H9 (cell line): ENCODE measurements around the gene RAI2. TPM values are rescaled to one million over a fixed set of nuclear protein-coding genes. Genes with fewer than 3 reads are reported as not detected.

ENCODE experiments used
- DNase-seq: peaks from one replicate; pipeline ENCODE4 v3.0.0-alpha.2; 2017
- H2AFZ ChIP-seq: one replicate; pipeline ENCODE4 v1.6.1; 2013; ENCODE audit warnings: mild to moderate bottlenecking, low read length, control low read depth, moderate library complexity
- H2AK5ac ChIP-seq: 2 replicates; pipeline ENCODE4 v1.6.1; 2013; ENCODE audit warnings: low read length, control low read depth, mixed read lengths; ENCODE audit not compliant: insufficient read length
- H2BK120ac ChIP-seq: one replicate; pipeline ENCODE4 v1.6.1; 2013; ENCODE audit warnings: low read depth, mild to moderate bottlenecking, low read length, control low read depth, inconsistent platforms; ENCODE audit not compliant: poor library complexity, severe bottlenecking
- H2BK12ac ChIP-seq: 2 replicates; pipeline ENCODE4 v1.6.1; 2013; ENCODE audit warnings: low read length, control low read depth, mixed read lengths, low read depth; ENCODE audit not compliant: insufficient read length
- H2BK15ac ChIP-seq: 2 replicates; pipeline ENCODE4 v1.6.1; 2013; ENCODE audit warnings: low read depth, low read length, control low read depth
- H2BK20ac ChIP-seq: one replicate; pipeline ENCODE4 v1.6.1; 2013; ENCODE audit warnings: low read depth, mild to moderate bottlenecking, low read length, control low read depth, inconsistent platforms; ENCODE audit not compliant: poor library complexity, severe bottlenecking
- H2BK5ac ChIP-seq: 2 replicates; pipeline ENCODE4 v1.6.1; 2013; ENCODE audit warnings: low read length, control low read depth, mixed read lengths; ENCODE audit not compliant: insufficient read length
- H3K14ac ChIP-seq: 2 replicates; pipeline ENCODE4 v1.6.1; 2013; ENCODE audit warnings: low read length, control low read depth; ENCODE audit not compliant: insufficient read depth
- H3K18ac ChIP-seq: 2 replicates; pipeline ENCODE4 v1.6.1; 2013; ENCODE audit warnings: low read depth, mild to moderate bottlenecking, mixed read lengths, low read length, control low read depth; ENCODE audit not compliant: insufficient read length
- H3K23ac ChIP-seq: 2 replicates; pipeline ENCODE4 v1.6.1; 2013; ENCODE audit warnings: low read length, control low read depth, mixed read lengths, low read depth; ENCODE audit not compliant: insufficient read length
- H3K23me2 ChIP-seq: 2 replicates; pipeline ENCODE4 v1.6.1; 2013; ENCODE audit warnings: low read depth, mild to moderate bottlenecking, mixed read lengths, low read length, control low read depth; ENCODE audit not compliant: insufficient read length, poor library complexity, severe bottlenecking
- H3K27ac ChIP-seq: 2 replicates; pipeline ENCODE4 v1.5.1; 2013; ENCODE audit warnings: low read length, control low read depth, mixed read lengths, low read depth; ENCODE audit not compliant: insufficient read length
- H3K27me3 ChIP-seq: 2 replicates; pipeline ENCODE4 v1.6.1; 2013; ENCODE audit warnings: low read length, control low read depth, inconsistent platforms; ENCODE audit not compliant: insufficient read depth
- H3K4ac ChIP-seq: 2 replicates; pipeline ENCODE4 v1.6.1; 2013; ENCODE audit warnings: low read depth, mild to moderate bottlenecking, control low read depth, inconsistent platforms, low read length, moderate library complexity
- H3K4me1 ChIP-seq: 2 replicates; pipeline ENCODE4 v1.6.1; 2013; ENCODE audit warnings: low read length, control low read depth, inconsistent platforms; ENCODE audit not compliant: insufficient read depth
- H3K4me2 ChIP-seq: 2 replicates; pipeline ENCODE4 v1.6.1; 2013; ENCODE audit warnings: low read length, control low read depth, mixed read lengths; ENCODE audit not compliant: insufficient read length, insufficient read depth
- H3K56ac ChIP-seq: 2 replicates; pipeline ENCODE4 v1.6.1; 2013; ENCODE audit warnings: low read depth, mild to moderate bottlenecking, mixed read lengths, low read length, control low read depth; ENCODE audit not compliant: insufficient read length
- H3K79me1 ChIP-seq: 2 replicates; pipeline ENCODE4 v1.6.1; 2013; ENCODE audit warnings: low read depth, mild to moderate bottlenecking, moderate library complexity, low read length, control low read depth, inconsistent platforms; ENCODE audit not compliant: insufficient read depth, poor library complexity, severe bottlenecking
- H3K79me2 ChIP-seq: 2 replicates; pipeline ENCODE4 v1.6.1; 2013; ENCODE audit warnings: low read length, control low read depth, inconsistent platforms; ENCODE audit not compliant: insufficient read depth
- H3K9ac ChIP-seq: 2 replicates; pipeline ENCODE4 v1.6.1; 2013; ENCODE audit warnings: low read length, control low read depth, mixed read lengths; ENCODE audit not compliant: insufficient read length; ENCODE audit errors: extremely low read depth
- H3K9me3 ChIP-seq: one replicate; pipeline ENCODE4 v1.6.1; 2013; ENCODE audit warnings: low read depth, low read length, inconsistent platforms; ENCODE audit not compliant: control insufficient read depth
- H3T11ph ChIP-seq: one replicate; pipeline ENCODE4 v1.6.1; 2013; ENCODE audit warnings: mild to moderate bottlenecking, low read length, control low read depth, inconsistent platforms
- H4K20me1 ChIP-seq: one replicate; pipeline ENCODE4 v1.6.1; 2013; ENCODE audit not compliant: control insufficient read depth, insufficient read length, insufficient read depth
- H4K5ac ChIP-seq: 2 replicates; pipeline ENCODE4 v1.6.1; 2013; ENCODE audit warnings: low read depth, mild to moderate bottlenecking, mixed read lengths, low read length, control low read depth; ENCODE audit not compliant: insufficient read length
- H4K8ac ChIP-seq: replicated peaks from 2 replicates; pipeline ENCODE4 v1.6.1; 2013; ENCODE audit warnings: low read length, control low read depth, mixed read lengths, low read depth; ENCODE audit not compliant: insufficient read length
- H4K91ac ChIP-seq: 2 replicates; pipeline ENCODE4 v1.6.1; 2013; ENCODE audit warnings: low read depth, mild to moderate bottlenecking, moderate library complexity, mixed read lengths, low read length, control low read depth; ENCODE audit not compliant: insufficient read length
- H3K27ac Mint-ChIP-seq, 3 experiments: 2 replicates in 2 of 3; 3 replicates in 1 of 3; pipeline ENCODE4 v1.8.0; 2020 to 2021; ENCODE audit warnings: mixed read lengths in 3 of 3, mild to moderate bottlenecking in 1 of 3, moderate library complexity in 1 of 3
- H3K27me3 Mint-ChIP-seq: 2 replicates; pipeline ENCODE4 v1.8.0; 2021; ENCODE audit warnings: low read depth, mild to moderate bottlenecking, moderate library complexity, mixed read lengths
- H3K36me3 Mint-ChIP-seq, 3 experiments: 2 replicates in 2 of 3; 3 replicates in 1 of 3; pipeline ENCODE4 v1.8.0; 2020 to 2021; ENCODE audit warnings: low read depth in 3 of 3, mixed read lengths in 3 of 3; ENCODE audit not compliant: insufficient read depth in 1 of 3
- H3K4me1 Mint-ChIP-seq, 2 experiments: 2 replicates each; pipeline ENCODE4 v1.8.0; 2020; ENCODE audit warnings: mixed read lengths in 2 of 2
- H3K4me3 Mint-ChIP-seq, 2 experiments: 2 replicates in 1 of 2; 3 replicates in 1 of 2; pipeline ENCODE4 v1.8.0; 2020 to 2021; ENCODE audit warnings: mild to moderate bottlenecking in 2 of 2, mixed read lengths in 2 of 2, moderate library complexity in 1 of 2
- H3K9me3 Mint-ChIP-seq, 2 experiments: 2 replicates in 1 of 2; 3 replicates in 1 of 2; pipeline ENCODE4 v1.8.0; 2020; ENCODE audit warnings: mild to moderate bottlenecking in 2 of 2, mixed read lengths in 2 of 2, moderate library complexity in 1 of 2
- CTCF ChIP-seq: fragments of 200-600 bp; sonication (generic); conservative IDR thresholded peaks from 3 replicates; pipeline ENCODE4 v1.8.0; 2021; ENCODE audit warnings: antibody characterized with exemption, mild to moderate bottlenecking
- WGBS: extraction: QIAGEN DNeasy Blood & Tissue Kit; methylation state at CpG from one replicate; pipeline ENCODE4 v1.1.7; 2013; ENCODE audit warnings: missing lambda C conversion rate, low lambda C conversion rate, mixed read lengths; ENCODE audit not compliant: insufficient read length; ENCODE audit errors: extremely low coverage; 5-methylcytosine and 5-hydroxymethylcytosine counted together
- total RNA-seq: library from RNA; stranded (reverse); gene quantifications from 2 replicates; pipeline ENCODE4 v1.2.1, GENCODE V29; 2021

RAI2 gene
- total RNA-seq, 1 experiment from 2014 or later = 0.72 TPM

- no peak overlapping the region for H3K23ac ChIP-seq
- peaks cover 2% of the 10 kb centered on the region; the same call in 1 of the 2 replicates for H3K4me1 ChIP-seq
- Mint-ChIP-seq H3K27me3 (peaks cover 55% of the 10 kb centered on the region), H3K9me3 (peaks cover 61% of the 10 kb centered on the region in 2 experiments), H3K4me3 (no peak overlapping the region), H3K4me1 (peaks cover 12 to 13% of the 10 kb centered on the region in 2 experiments), H3K27ac (no peak overlapping the region), H3K36me3 (peaks cover 0 to 5% (median 0%) of the 10 kb centered on the region in 3 experiments; a peak in 2 of 7 replicates)
- H4K8ac ChIP-seq = no peak overlapping the region
- no peak overlapping the region for H3K27ac ChIP-seq
- no peak overlapping the region for H4K5ac ChIP-seq
- no peak overlapping the region for H2BK5ac ChIP-seq
- H3K14ac ChIP-seq = no peak overlapping the region
- H3K9me3 ChIP-seq = peaks cover 4% of the 10 kb centered on the region
- H3K4ac ChIP-seq = no peak overlapping the region
- no peaks in the 10 kb centered on the region for H4K20me1 ChIP-seq
- no peak overlapping the region for H4K91ac ChIP-seq
- H3T11ph ChIP-seq = no peak overlapping the region
- H3K4me2 ChIP-seq = no peak overlapping the region
- no peak overlapping the region for H3K9ac ChIP-seq
- no peak overlapping the region for H2AK5ac ChIP-seq
- H3K79me1 ChIP-seq = no peaks in the 10 kb centered on the region
- no peaks in the 10 kb centered on the region for H3K23me2 ChIP-seq
- no peak overlapping the region for H2BK15ac ChIP-seq
- H2AFZ ChIP-seq = no peak overlapping the region
- H3K27me3 ChIP-seq = peaks cover 19% of the 10 kb centered on the region; the same call in 1 of the 2 replicates
- no peak for TF ChIP-seq CTCF
- no CpG with 5 or more reads among the region's 6 CpGs for WGBS
- H3K18ac ChIP-seq = no peak overlapping the region
- no peak overlapping the region for H3K56ac ChIP-seq
- H3K79me2 ChIP-seq = no peaks in the 10 kb centered on the region
- no peak overlapping the region for H2BK12ac ChIP-seq
- DNase-seq = no peak
- H2BK20ac ChIP-seq = no peak overlapping the region
- no peak overlapping the region for H2BK120ac ChIP-seq
These were observed 6.6 kb downstream of the RAI2 start for GRCh38 chrX:17854531-17854930.
